Measurements from ENCODE around the gene SRGAP2B.
"Not testable (repeated sequence)": the region's sequence is repeated elsewhere in the genome, so short reads cannot be mapped to it uniquely, and the experiment has no call there.

Gene SRGAP2B

GRCh38 chr1:144992915-144993314, 102.2 kb downstream of the SRGAP2B start:
- DNase-seq, result not testable (repeated sequence)

DNA sequence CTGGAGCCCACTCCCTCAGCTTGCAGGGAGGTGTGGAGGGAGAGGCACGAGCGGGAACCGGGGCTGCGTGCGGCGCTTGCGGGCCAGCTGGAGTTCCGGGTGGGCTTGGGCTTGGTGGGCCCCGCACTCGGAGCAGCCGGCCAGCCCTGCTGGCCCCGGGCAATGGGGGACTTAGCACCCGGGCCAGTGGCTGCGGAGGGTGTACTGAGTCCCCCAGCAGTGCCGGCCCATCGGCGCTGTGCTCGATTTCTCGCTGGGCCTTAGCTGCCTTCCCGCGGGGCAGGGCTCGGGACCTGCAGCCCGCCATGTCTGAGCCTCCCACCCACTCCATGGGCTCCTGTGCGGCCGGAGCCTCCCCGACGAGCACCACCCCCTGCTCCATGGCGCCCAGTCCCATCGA, 104.5 kb downstream of the SRGAP2B start:
- not testable (repeated sequence) for DNase-seq

DNA sequence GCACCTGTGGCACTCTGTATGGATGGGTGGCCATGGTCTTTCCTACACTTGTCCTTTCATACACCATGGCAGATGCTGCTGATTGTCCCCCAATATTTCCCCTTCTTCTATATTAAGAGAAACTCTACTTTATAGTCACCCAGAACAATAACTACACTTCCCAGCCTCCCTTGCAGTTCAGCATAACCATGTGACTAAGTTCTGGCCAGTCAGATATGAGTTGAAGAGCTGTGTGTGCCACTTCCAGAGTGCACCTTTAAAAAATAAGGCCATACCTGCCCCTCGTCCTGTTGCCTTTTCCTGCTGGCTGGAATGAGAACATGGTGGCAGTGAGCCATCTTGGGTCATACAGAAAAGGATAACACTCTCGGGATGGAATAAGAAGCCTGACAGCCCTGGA, 108.0 kb downstream of the SRGAP2B start:
- not testable (repeated sequence) for DNase-seq

DNA sequence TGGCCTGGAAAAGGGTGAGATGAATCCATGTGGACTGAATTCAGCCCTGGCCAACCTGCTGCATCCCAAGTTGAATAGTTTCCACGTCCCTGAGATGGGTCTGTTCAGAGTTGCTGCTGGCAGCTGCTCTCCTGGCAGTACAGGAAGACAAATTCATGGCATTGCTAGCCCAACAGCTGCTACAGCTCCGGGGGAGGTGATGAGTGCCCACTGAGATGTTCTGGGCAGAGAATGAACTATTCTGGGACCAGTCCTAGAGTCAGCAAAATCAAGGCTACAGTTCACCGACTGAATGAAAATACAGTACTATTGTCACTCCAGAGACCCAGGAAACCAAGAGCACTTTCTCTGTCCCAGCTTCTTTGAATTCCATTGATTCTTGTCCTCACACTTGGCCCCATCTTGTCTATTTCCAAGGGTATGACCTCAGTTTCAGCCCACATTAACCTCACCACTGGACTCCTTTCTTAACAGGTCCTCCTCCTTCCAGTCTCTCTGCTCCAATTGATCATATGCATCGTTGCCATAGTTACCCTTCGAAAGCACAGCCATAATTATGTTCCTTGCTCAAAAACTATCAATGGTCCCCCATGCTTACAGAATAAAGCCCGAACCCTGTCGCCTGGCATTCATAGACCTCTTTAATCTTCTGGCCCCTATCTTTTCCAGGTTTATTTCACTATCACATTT, 108.8 kb downstream of the SRGAP2B start:
- DNase-seq, result not testable (repeated sequence)

GRCh38 chr1:144985550-144986170, 109.5 kb downstream of the SRGAP2B start:
- not testable (repeated sequence) for DNase-seq

DNA sequence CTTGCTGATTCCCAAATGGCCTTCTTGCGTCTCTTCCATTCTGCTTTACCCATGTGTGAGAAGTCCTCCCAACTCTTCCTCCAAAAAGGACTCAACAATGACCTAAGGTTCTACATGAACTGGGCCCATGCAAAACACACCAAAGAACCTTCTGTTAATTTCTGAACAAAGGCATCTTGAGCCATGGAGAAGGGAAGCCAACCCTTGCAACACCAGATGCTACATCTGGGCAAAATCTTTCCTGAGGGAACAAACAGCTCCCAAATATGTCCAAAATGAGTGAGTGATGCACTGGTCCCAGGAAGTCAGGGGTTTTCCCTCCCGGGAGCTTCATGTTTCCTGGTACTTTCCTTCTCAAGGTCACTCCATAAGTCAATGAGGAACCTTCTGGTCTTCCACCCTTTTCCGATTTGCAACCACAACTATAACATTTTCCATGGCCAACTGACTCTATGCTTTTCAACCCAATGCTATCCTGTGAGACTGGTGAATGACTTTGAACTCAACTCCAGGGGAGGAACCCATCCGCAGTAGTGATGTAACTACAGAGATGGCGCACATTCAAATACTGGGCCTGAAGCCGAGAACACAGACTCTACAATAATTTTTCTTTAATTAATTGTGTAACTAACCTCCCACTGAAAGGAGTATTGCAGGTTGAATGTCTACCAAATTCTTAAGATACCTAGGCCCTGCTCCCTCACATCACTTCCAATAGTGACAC, 112.2 kb downstream of the SRGAP2B start:
- DNase-seq, result not testable (repeated sequence)

DNA sequence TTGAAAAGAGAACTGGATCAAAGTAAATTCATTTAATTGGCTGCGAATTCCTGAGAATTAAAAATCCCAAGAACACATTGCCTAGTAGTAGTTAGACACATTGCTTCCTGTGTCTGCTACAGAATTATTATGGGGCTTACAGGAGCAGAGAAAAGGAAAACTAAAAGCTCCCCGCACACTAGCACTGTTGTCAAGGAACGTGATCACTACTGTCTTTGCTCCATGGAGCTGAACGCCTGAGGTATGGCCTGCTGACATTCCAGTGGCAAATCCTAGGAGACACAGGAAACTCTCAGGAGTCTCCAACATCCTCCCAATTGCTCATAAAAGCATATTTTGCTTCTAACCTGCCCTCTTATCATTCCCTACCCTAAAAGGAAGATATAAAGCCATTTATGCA, 114.0 kb downstream of the SRGAP2B start:
- DNase-seq, result not testable (repeated sequence)

- not testable (repeated sequence) for DNase-seq
Measured at GRCh38 chr1:144979960-144980595, 115.0 kb downstream of the SRGAP2B start.

DNA sequence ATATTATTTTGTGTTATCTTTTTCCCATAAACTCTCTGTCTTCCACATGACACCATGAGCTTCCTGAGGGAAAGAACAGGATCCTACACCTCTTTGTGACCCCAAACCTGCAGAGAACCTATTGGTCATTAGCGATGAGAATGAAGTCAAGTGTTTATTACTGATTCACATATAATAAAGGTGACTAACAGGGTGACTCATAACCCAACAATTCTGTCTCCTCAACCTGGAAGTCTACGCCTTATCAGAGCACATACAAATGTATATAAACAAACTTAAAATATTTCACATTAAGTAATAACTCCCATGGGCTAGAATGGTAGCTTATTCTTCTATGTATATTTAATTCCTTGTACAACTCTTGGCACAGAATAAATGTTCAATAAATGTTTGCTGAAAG, 117.3 kb downstream of the SRGAP2B start:
- DNase-seq, result not testable (repeated sequence)

DNA sequence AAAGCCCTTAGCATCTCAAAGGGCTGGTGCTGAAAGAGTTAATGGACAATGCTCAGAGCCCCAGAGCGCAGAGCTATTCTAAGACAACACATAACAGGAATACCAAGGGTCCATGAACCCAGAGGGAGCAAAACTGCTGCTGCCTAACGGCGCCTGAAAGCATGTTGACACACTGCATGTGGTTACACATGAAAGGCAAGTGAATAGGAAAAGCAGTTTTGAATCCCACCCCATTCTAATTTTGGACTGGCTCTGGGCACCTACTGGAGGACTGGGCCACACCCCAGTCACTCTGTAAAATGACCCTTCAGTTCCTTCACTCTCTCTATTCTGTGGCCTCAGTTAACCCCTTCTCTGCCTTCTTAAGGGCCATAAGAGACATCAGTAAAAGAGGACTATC, 123.2 kb downstream of the SRGAP2B start:
- DNase-seq, result not testable (repeated sequence)

DNA sequence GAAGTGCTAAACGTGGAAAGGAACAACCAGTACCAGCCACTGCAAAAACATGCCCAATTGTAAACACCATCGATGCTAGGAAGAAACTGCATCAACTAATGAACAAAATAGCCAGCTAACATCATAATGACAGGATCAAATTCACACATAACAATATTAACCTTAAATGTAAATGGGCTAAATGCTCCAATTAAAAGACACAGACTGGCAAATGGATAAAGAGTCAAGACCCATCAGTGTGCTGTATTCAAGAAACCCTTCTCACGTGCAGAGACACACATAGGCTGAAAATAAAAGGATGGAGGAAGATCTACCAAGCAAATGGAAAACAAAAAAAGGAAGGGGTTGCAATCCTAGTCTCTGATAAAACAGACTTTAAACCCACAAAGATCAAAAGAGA, 128.6 kb downstream of the SRGAP2B start:
- DNase-seq, result not testable (repeated sequence)

DNA sequence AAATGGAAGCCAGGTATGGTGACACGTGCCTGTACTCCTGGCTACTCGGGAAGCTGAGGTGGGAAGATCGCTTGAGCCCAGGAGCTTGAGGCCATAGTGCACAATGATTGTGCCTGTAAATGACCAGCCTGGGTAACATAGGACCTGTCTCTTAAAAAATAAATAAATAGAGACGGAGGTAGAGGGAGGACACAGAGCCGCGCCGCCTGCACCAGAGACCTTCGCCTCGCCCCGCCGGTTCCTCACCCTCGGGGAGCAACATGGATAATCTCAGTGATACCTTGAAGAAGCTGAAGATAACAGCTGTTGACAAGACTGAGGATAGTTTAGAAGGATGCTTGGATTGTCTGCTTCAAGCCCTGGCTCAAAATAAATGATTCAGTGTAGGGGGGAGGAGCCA, 130.4 kb downstream of the SRGAP2B start:
- DNase-seq, result not testable (repeated sequence)

DNA sequence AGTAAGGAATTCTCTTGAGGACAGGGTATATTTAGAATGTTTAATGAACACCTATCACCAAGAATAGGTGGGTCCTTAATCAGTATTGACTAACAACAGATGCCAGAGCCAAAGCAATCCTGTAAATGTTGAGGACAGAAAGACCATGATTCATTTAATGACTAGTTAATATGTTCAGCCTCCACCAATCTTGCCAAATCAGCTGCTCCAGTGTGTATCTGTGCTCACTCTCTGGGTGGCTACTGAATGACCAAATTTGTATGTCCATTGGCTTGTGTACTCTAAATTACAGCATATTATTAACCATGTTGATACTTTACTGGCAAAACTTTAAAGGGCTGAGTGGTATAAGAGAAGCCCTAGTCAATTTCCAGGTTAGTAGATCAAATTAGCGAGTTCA, 130.9 kb downstream of the SRGAP2B start:
- DNase-seq, result not testable (repeated sequence)

DNA sequence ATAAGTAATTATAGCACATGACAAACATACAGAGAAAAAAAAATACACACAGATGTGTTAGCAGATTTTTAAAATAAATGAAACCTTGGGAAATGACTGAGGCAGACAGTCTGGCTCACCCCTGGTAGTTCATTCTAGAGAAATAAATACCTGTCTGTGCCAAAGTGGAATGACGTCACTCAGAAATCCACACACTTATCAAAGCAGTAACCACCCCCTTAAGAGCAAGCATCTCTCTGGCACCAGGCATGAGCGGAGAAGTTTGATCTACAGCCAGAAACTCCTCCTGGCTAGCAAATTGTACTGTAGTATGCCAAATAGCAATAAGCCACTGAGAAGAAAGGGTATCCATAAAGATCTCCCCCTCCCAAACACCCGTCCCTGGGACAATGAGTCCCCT, 131.6 kb downstream of the SRGAP2B start:
- not testable (repeated sequence) for DNase-seq

DNA sequence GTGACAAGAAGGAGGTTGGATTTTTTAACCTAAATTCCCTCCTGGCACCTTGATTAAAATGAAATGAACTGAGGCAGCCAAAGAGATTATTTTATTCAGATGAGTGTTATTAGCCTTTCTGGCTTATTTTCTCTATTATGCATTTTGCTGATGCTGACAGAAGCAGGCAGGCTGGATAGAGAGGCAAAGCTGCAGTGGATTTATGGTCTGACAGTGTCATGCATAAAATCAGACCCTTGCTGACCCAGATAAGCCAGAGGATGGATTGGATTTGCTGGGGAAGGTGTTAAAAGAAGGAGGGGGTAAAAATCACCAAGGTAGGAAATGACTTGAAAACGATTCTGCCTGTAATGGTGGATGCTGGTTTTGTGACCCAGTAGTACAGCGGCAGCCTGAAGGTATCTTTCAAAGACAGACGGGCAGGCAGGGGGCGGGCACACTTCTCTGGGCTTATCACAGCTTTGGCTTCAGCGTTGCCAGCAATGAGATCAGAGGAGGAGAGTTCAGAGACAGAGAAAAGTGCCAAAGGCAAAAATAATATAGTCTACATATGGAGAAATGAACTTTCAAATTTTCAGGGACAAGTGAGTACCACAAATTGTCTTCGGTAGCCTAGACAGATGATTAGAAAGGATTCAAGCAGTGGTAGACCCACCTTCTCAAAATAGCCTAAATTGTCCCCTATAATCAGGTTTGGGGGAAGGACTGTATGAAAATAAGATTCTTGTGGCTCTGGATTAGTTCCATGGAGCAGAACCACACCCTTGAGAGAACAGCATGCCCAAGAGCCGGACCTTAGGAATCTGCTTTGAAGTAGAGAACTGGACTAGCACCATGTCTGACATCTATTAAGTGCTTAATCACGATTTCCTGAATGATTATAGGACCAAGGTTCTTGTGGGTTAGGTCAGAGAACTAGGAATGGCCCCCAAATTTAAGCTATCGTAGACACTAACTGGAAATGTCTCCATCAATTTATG, 133.2 kb downstream of the SRGAP2B start:
- not testable (repeated sequence) for DNase-seq

GRCh38 chr1:144960929-144961488, 134.1 kb downstream of the SRGAP2B start:
- not testable (repeated sequence) for DNase-seq

DNA sequence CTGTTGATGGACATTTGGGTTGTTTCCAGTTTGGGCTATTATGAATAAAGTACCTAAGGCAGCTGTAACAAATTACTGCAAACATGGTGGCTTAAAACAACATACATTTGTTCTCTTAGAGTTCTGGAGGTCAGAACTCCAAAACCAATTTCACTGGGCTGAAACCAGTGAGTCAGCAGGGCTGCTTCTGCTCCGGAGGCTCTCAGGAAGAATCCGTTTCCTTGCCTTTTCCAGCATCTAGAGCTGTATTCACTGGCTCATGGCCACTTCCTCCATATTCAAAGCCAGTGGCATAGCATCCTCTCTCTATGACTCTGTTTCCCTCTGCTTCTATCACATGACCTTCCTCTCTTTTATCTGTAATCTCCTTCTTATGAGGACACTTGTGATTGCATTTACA, 146.7 kb downstream of the SRGAP2B start:
- DNase-seq, result not testable (repeated sequence)

DNA sequence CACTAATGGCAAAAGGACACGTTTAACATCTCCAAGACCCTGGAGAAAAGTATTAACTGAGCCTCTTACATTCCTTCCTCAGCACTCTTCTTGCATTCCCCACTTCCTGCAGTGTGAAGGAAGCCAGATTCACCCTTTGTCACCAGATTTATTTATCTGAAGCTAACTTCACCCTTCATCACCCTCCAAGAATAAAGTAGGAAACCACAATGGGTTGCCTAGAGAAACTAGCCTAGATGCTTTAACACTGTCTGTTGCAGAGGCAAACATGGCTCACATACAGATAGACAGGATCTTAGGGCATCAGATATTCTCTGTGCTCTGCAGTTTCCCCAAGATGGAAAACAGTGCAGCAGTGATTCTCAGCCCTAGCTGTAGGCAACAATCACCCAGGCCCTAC, 147.6 kb downstream of the SRGAP2B start:
- DNase-seq, result not testable (repeated sequence)

DNA sequence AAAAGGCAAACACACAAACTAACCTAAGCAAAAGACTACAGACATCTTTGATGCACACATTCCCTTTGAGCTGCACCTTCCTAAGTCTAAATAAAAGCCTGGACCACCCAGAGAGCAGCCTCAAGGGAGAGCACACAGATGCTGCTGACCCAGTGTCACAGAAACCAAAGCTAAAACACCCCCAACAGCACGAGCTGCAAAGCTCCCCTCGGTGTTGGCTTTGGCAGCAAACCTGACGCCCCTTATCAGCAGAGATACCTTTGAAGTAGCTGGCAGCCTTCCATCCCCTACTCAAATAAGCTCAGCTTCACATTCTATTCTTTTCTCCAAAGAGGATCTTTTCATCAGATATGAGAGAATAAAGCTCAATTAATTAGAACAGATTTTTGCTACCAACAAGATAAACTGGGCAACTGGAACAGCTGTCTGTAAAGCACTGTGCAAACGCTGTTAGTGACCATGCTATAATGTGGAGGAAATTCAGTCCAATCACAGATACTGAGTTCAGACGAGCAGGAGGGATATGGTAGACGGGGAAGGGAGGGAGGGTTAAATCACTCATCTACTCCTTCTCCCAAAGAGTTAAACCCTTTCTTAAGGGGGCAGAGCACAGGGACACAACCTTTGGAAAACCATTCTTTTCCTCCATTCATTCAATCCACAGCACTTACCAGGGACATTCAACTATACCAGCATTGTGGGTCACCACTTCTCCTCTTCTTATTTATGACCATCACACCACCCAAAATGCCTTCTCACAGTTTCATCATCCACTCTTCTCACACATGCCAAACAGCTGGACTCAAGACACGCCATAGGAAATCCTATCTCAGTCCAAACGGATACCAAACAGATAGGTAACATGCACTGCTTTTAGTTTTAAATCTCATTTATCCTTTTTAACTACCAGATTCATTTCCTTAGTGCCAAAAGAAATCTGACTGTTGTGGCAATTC, 148.3 kb downstream of the SRGAP2B start:
- not testable (repeated sequence) for DNase-seq

DNA sequence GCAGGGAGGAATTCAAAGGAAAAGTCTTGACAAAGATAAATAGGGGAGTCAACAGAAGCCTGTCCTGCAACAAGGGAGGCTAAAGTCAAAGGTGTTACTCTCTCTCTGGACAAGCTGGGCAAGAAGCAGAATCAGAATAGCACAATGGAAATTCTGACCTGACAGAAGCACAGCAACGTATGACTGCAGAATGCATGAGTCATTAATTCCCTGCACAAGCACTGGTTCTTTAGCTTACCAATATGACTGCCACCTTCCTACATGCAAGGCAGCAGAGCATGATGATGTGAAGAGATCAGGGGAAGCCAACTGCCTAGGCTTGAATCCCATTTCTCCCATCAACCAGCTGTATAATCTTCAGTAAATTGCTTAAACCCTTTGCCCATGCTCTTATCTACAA, 153.4 kb downstream of the SRGAP2B start:
- DNase-seq, result not testable (repeated sequence)

All from NCI-H2171 (cell line).